A673 (cell line): Measurements from ENCODE around the gene AGPAT3.

ENCODE experiments used
- EZH2 ChIP-seq: fragments of 200-600 bp; sonication (generic); IDR thresholded peaks from 2 replicates; pipeline ENCODE4 v1.6.1; 2017; ENCODE audit warnings: borderline replicate concordance, low read depth, mild to moderate bottlenecking, mixed read lengths, antibody characterized with exemption, low read length; ENCODE audit not compliant: poor library complexity, severe bottlenecking
- TF ChIP-seq, protein P1 (sequence below): fragments of 300-800, 200-600 bp; sonication (generic); conservative IDR thresholded peaks from 2 replicates; pipeline ENCODE4 v1.5.1; 2017; ENCODE audit warnings: low read depth, mild to moderate bottlenecking, antibody characterized with exemption, low read length, moderate library complexity, mixed read lengths

DNA sequence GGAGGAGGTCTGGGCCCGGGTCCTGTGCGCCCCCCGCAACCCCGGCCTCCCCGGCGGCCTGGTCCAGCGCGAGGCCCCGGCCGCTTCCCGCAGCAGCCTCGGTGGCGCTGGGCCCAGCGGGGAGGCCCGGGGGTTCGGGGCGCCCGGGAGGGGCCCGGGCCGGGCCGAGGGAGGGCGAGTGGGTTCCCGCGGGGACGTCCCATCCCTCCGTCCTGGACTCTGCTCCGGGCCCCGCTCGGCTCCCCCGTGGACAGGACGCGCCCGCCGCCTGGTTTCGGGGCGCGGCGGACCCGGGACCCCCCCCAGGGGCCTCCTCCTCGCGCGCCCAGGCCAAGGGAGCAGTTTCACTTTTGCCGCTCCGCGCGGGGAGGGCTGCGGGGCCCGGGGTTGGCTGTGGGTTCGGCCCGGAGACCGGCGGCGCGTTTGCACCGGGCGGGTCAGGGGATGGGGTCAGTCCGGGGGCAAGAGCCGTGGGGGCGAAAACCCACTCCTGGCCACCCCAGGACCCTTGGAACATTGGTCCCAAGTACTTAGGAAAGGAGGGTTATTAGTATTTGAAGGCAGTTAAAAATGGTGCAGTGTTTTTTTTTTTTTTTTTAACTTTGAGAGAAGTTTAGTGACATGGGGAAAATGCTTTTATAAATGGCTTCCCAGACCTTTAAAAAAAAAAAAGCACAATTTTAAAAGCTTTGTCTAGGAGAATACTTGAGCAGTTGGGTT lies 677 bp downstream of the AGPAT3 start:
- TF ChIP-seq, protein P1, sequence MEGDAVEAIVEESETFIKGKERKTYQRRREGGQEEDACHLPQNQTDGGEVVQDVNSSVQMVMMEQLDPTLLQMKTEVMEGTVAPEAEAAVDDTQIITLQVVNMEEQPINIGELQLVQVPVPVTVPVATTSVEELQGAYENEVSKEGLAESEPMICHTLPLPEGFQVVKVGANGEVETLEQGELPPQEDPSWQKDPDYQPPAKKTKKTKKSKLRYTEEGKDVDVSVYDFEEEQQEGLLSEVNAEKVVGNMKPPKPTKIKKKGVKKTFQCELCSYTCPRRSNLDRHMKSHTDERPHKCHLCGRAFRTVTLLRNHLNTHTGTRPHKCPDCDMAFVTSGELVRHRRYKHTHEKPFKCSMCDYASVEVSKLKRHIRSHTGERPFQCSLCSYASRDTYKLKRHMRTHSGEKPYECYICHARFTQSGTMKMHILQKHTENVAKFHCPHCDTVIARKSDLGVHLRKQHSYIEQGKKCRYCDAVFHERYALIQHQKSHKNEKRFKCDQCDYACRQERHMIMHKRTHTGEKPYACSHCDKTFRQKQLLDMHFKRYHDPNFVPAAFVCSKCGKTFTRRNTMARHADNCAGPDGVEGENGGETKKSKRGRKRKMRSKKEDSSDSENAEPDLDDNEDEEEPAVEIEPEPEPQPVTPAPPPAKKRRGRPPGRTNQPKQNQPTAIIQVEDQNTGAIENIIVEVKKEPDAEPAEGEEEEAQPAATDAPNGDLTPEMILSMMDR, result no peak
- TF ChIP-seq EZH2, result no peak
